HCT116 (cell line): ENCODE results near the gene AP4S1. TPM values are rescaled to one million over a fixed set of nuclear protein-coding genes. Genes with fewer than 3 reads are reported as not detected.

Experiments
- ATAC-seq: fragments of 200-7000 bp; cut with Tn5 transposase; 2 replicates; pipeline ENCODE4 v1.9.1; 2020; ENCODE audit warnings: mild to moderate bottlenecking, moderate library complexity
- BruUV-seq: library from RNA; stranded (reverse); fragments of 400-500 nt; replicated peaks from 2 replicates; lab custom pipeline; 2021; lab: Mats Ljungman, UMichigan
- CTCF ChIA-PET: fragments of 300-600 bp; sonication (Branson Sonifier 250); formaldehyde crosslinking; loops from one replicate; lab custom pipeline; 2021; ENCODE audit warnings: antibody characterized with exemption; lab: Charles Lee
- POLR2A ChIA-PET: fragments of 300-600, 350-600 bp; sonication (Branson Sonifier 250); formaldehyde crosslinking; loops from one replicate; lab custom pipeline; 2021; ENCODE audit warnings: antibody characterized with exemption; lab: Charles Lee
- RAD21 ChIA-PET, 2 experiments: fragments of 300-600 bp; sonication (Branson Sonifier 250); formaldehyde crosslinking; loops; one replicate each; lab custom pipeline; 2023; ENCODE audit warnings: low total read pairs in 2 of 2; ENCODE audit not compliant: uncharacterized antibody in 2 of 2, unreplicated experiment in 2 of 2, low non-redundant PET in 1 of 2; lab: Charles Lee
- DNase-seq: peaks from one replicate; pipeline ENCODE4 v3.0.0-alpha.2; 2010; ENCODE audit warnings: low read depth, low spot score
- H2AFZ ChIP-seq: fragments of 200-600 bp; shearing (Covaris generic), sonication (generic); 2 replicates; pipeline ENCODE4 v1.6.1; 2017; ENCODE audit warnings: low read depth, mixed run types, mixed read lengths, antibody characterized with exemption, low read length; ENCODE audit not compliant: poor library complexity, severe bottlenecking
- H3K27ac ChIP-seq: 2 replicates; pipeline ENCODE4 v1.5.1; 2012; ENCODE audit warnings: low read depth, low read length
- H3K27me3 ChIP-seq: fragments of 200-600 bp; sonication (generic); 2 replicates; pipeline ENCODE4 v1.6.1; 2016; ENCODE audit warnings: mixed run types, low read length, mixed read lengths; ENCODE audit not compliant: insufficient read depth
- H3K36me3 ChIP-seq, 2 experiments: fragments of 200-500 bp in 1 of 2; fragments of 200-600 bp in 1 of 2; sonication (Bioruptor generic) in 1 of 2; sonication (generic) in 1 of 2; 2 replicates each; pipeline versions ENCODE4 v1.5.1 to v1.6.1; 2014 to 2016; ENCODE audit warnings: low read length in 2 of 2, inconsistent platforms in 1 of 2, mixed read lengths in 1 of 2, mixed run types in 1 of 2; ENCODE audit not compliant: insufficient read depth in 2 of 2, control insufficient read depth in 1 of 2
- H3K4me1 ChIP-seq, 2 experiments: fragments of 200-600 bp in 1 of 2; sonication (generic) in 1 of 2; 2 replicates each; pipeline versions ENCODE4 v1.5.1 to v1.6.1; 2012 to 2017; ENCODE audit warnings: low read length in 2 of 2, inconsistent platforms in 1 of 2, mild to moderate bottlenecking in 1 of 2, mixed read lengths in 1 of 2, mixed run types in 1 of 2, moderate library complexity in 1 of 2; ENCODE audit not compliant: insufficient read depth in 2 of 2, control insufficient read depth in 1 of 2
- H3K4me2 ChIP-seq: fragments of 200-600 bp; sonication (generic); 2 replicates; pipeline ENCODE4 v1.6.1; 2017; ENCODE audit warnings: mixed run types, low read length, mixed read lengths
- H3K4me3 ChIP-seq, 2 experiments: fragments of 200-600 bp in 1 of 2; sonication (generic) in 1 of 2; replicated peaks in 1 of 2; 2 replicates each; pipeline ENCODE4 v1.5.1; 2011 to 2016; ENCODE audit warnings: low read length in 2 of 2, control low read depth in 1 of 2, low read depth in 1 of 2, mild to moderate bottlenecking in 1 of 2, mixed read lengths in 1 of 2, mixed run types in 1 of 2
- H3K79me2 ChIP-seq: fragments of 200-600 bp; sonication (generic); 2 replicates; pipeline ENCODE4 v1.6.1; 2017; ENCODE audit warnings: mild to moderate bottlenecking, mixed run types, low read length, moderate library complexity, mixed read lengths; ENCODE audit not compliant: insufficient read depth
- H3K9ac ChIP-seq: fragments of 200-600 bp; sonication (generic); 2 replicates; pipeline ENCODE4 v1.6.1; 2016; ENCODE audit warnings: low read length, mixed read lengths
- H3K9me2 ChIP-seq: fragments of 200-600 bp; sonication (generic), shearing (Covaris generic); 2 replicates; pipeline ENCODE4 v1.6.1; 2017; ENCODE audit warnings: mixed run types, mild to moderate bottlenecking, moderate library complexity; ENCODE audit not compliant: insufficient read depth
- H3K9me3 ChIP-seq, 2 experiments: fragments of 200-500 bp in 1 of 2; fragments of 200-600 bp in 1 of 2; sonication (Bioruptor generic) in 1 of 2; sonication (generic) in 1 of 2; 2 replicates each; pipeline ENCODE4 v1.6.1; 2014 to 2017; ENCODE audit warnings: low read length in 2 of 2, mixed read lengths in 2 of 2, inconsistent platforms in 1 of 2, low read depth in 1 of 2, mild to moderate bottlenecking in 1 of 2, mixed run types in 1 of 2, moderate library complexity in 1 of 2; ENCODE audit not compliant: control insufficient read depth in 1 of 2, insufficient read depth in 1 of 2
- H4K20me1 ChIP-seq: fragments of 200-600 bp; sonication (generic), shearing (Covaris generic); 2 replicates; pipeline ENCODE4 v1.6.1; 2017; ENCODE audit warnings: mixed run types, mild to moderate bottlenecking, moderate library complexity; ENCODE audit not compliant: insufficient read depth
- EGR1 ChIP-seq: IDR thresholded peaks from 2 replicates; pipeline ENCODE4 v1.6.1; 2012; ENCODE audit warnings: low read depth
- EZH2 ChIP-seq: fragments of 200-600 bp; sonication (generic); IDR thresholded peaks from 2 replicates; pipeline ENCODE4 v1.6.1; 2017; ENCODE audit warnings: antibody characterized with exemption, mixed run types
- EZH2phosphoT487 ChIP-seq: fragments of 200-600 bp; IDR thresholded peaks from 2 replicates; pipeline ENCODE4 v1.6.1; 2018; ENCODE audit warnings: antibody characterized with exemption, borderline replicate concordance
- FOSL1 ChIP-seq: IDR thresholded peaks from 2 replicates; pipeline ENCODE4 v1.6.1; 2012; ENCODE audit warnings: low read depth
- JUND ChIP-seq: IDR thresholded peaks from 2 replicates; pipeline ENCODE4 v1.6.1; 2012
- SP1 ChIP-seq: IDR thresholded peaks from 2 replicates; pipeline ENCODE4 v1.6.1; 2012; ENCODE audit warnings: low read depth
- SRF ChIP-seq: IDR thresholded peaks from 2 replicates; pipeline ENCODE4 v1.6.1; 2012; ENCODE audit warnings: low read depth
- TCF7L2 ChIP-seq: IDR thresholded peaks from 2 replicates; pipeline ENCODE4 v1.7.0; 2011; ENCODE audit warnings: borderline replicate concordance, inconsistent platforms; ENCODE audit not compliant: insufficient read depth, insufficient read length; ENCODE audit errors: extremely low read depth
- YY1 ChIP-seq: IDR thresholded peaks from 2 replicates; pipeline ENCODE4 v1.6.1; 2011; ENCODE audit warnings: low read length, low read depth, moderate library complexity, mild to moderate bottlenecking; ENCODE audit not compliant: insufficient replicate concordance; ENCODE audit errors: extremely low read depth
- ZBTB33 ChIP-seq: IDR thresholded peaks from 2 replicates; pipeline ENCODE4 v1.6.1; 2011; ENCODE audit warnings: mild to moderate bottlenecking, low read length, moderate library complexity; ENCODE audit not compliant: insufficient replicate concordance; ENCODE audit errors: extremely low read depth
- ZFX ChIP-seq: fragments of 450-650 bp; IDR thresholded peaks from 2 replicates; pipeline ENCODE4 v1.6.1; 2017
- intact Hi-C: fragments of 100-400 bp; cut with micrococcal nuclease; formaldehyde crosslinking; loops from 2 replicates; pipeline ENCODE4 v1.10.0; 2022
- total RNA-seq: library from RNA; stranded (reverse); gene quantifications from one replicate; pipeline ENCODE4 v1.2.1, GENCODE V29; 2021; ENCODE audit not compliant: unreplicated experiment
- TF ChIP-seq, protein P1 (sequence below): IDR thresholded peaks from 2 replicates; pipeline ENCODE4 v1.6.1; 2012; ENCODE audit warnings: low read depth
- TF ChIP-seq, protein P2 (sequence below): IDR thresholded peaks from 2 replicates; pipeline ENCODE4 v1.6.1; 2012
- TF ChIP-seq, protein P3 (sequence below), 3 experiments: fragments of 200-600 bp in 1 of 3; sonication (generic) in 1 of 3; IDR thresholded peaks in 2 of 3; conservative IDR thresholded peaks in 1 of 3; 2 replicates each; pipeline ENCODE4 v1.5.1; 2012 to 2017; ENCODE audit warnings: low read depth in 2 of 3, low read length in 2 of 3, antibody characterized with exemption in 1 of 3, borderline replicate concordance in 1 of 3, control low read depth in 1 of 3, mild to moderate bottlenecking in 1 of 3, mixed read lengths in 1 of 3, mixed run types in 1 of 3, moderate library complexity in 1 of 3; ENCODE audit not compliant: insufficient read depth in 1 of 3

The AP4S1 gene
- total RNA-seq, 1 experiment from 2014 or later, result 5.0 TPM

GRCh38 chr14:31125231-31125630 lies 99.8 kb downstream of the AP4S1 start (continued):
- TF ChIP-seq, protein P1, sequence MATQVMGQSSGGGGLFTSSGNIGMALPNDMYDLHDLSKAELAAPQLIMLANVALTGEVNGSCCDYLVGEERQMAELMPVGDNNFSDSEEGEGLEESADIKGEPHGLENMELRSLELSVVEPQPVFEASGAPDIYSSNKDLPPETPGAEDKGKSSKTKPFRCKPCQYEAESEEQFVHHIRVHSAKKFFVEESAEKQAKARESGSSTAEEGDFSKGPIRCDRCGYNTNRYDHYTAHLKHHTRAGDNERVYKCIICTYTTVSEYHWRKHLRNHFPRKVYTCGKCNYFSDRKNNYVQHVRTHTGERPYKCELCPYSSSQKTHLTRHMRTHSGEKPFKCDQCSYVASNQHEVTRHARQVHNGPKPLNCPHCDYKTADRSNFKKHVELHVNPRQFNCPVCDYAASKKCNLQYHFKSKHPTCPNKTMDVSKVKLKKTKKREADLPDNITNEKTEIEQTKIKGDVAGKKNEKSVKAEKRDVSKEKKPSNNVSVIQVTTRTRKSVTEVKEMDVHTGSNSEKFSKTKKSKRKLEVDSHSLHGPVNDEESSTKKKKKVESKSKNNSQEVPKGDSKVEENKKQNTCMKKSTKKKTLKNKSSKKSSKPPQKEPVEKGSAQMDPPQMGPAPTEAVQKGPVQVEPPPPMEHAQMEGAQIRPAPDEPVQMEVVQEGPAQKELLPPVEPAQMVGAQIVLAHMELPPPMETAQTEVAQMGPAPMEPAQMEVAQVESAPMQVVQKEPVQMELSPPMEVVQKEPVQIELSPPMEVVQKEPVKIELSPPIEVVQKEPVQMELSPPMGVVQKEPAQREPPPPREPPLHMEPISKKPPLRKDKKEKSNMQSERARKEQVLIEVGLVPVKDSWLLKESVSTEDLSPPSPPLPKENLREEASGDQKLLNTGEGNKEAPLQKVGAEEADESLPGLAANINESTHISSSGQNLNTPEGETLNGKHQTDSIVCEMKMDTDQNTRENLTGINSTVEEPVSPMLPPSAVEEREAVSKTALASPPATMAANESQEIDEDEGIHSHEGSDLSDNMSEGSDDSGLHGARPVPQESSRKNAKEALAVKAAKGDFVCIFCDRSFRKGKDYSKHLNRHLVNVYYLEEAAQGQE, result no peak
- TF ChIP-seq, protein P2, sequence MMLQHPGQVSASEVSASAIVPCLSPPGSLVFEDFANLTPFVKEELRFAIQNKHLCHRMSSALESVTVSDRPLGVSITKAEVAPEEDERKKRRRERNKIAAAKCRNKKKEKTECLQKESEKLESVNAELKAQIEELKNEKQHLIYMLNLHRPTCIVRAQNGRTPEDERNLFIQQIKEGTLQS, result no peak
- TF ChIP-seq EZH2phosphoT487 (no peak), YY1 (no peak), EZH2 (no peak), FOSL1 (no peak), ZFX (no peak)

- H3K4me1 ChIP-seq, result no peaks in the 10 kb centered on the region
- no peak overlapping the region for H2AFZ ChIP-seq
- no peak overlapping the region for H3K4me2 ChIP-seq
- no peak for TF ChIP-seq ZBTB33
- TF ChIP-seq SRF, result no peak
- no peak for TF ChIP-seq SP1
- TF ChIP-seq, protein P3, sequence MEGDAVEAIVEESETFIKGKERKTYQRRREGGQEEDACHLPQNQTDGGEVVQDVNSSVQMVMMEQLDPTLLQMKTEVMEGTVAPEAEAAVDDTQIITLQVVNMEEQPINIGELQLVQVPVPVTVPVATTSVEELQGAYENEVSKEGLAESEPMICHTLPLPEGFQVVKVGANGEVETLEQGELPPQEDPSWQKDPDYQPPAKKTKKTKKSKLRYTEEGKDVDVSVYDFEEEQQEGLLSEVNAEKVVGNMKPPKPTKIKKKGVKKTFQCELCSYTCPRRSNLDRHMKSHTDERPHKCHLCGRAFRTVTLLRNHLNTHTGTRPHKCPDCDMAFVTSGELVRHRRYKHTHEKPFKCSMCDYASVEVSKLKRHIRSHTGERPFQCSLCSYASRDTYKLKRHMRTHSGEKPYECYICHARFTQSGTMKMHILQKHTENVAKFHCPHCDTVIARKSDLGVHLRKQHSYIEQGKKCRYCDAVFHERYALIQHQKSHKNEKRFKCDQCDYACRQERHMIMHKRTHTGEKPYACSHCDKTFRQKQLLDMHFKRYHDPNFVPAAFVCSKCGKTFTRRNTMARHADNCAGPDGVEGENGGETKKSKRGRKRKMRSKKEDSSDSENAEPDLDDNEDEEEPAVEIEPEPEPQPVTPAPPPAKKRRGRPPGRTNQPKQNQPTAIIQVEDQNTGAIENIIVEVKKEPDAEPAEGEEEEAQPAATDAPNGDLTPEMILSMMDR (IDR thresholded peaks at IDR 0.05 in 2 of 3, conservative IDR thresholded peaks at IDR 0.05 in 1 of 3; ENCODE audit: borderline replicate concordance in 1 of 3, insufficient read depth in 1 of 3, low read depth in 2 of 3, low read length in 2 of 3), result no peak
- TF ChIP-seq EGR1, result no peak
- no peak for TF ChIP-seq ZFX
- TF ChIP-seq FOSL1, result no peak
- TF ChIP-seq JUND, result no peak
- no peak for TF ChIP-seq TCF7L2
- no peak for TF ChIP-seq EZH2
- TF ChIP-seq, all 23 proteins: peak for 0
- Histone ChIP-seq H3K79me2 (peaks cover 23% of the 10 kb centered on the region), H3K4me3 (no peak overlapping the region), H3K27me3 (no peaks in the 10 kb centered on the region), H3K27ac (no peak overlapping the region), H3K9me3 (no peaks in the 10 kb centered on the region), H3K9me2 (no peaks in the 10 kb centered on the region), H3K36me3 (peaks cover 39 to 56% of the 10 kb centered on the region in 2 experiments), H4K20me1 (0 out of 2 replicates have a peak, but pooled peaks cover 1% of the 10 kb centered on the region), H3K9ac (no peak overlapping the region)
- no peak for DNase-seq
- no peak for ATAC-seq
- no TSS peak for BruUV-seq
- CTCF ChIA-PET, result no interaction called here
- intact Hi-C loops, result no loop called here
- POLR2A ChIA-PET, result no interaction called here
- RAD21 ChIA-PET, result no interaction called here
Measured at GRCh38 chr14:31126680-31127079, 101.2 kb downstream of the AP4S1 start.
